HEK293 (cell line): ENCODE results near the gene LGALS12.

Experiments
- CTCF ChIP-seq: fragments of 450-650 bp; formaldehyde crosslinking; IDR thresholded peaks from 2 replicates; pipeline ENCODE4 v1.5.1; 2016; ENCODE audit warnings: missing biosample characterization, missing genetic modification characterization
- REST ChIP-seq: fragments of 450-650 bp; formaldehyde crosslinking; IDR thresholded peaks from 2 replicates; pipeline ENCODE4 v1.5.1; 2016; ENCODE audit warnings: missing biosample characterization, missing genetic modification characterization
- ZIC2 ChIP-seq: fragments of 450-650 bp; formaldehyde crosslinking; IDR thresholded peaks from 2 replicates; pipeline ENCODE4 v1.5.1; 2016; ENCODE audit warnings: missing biosample characterization, missing genetic modification characterization
- ZNF19 ChIP-seq: fragments of 450-650 bp; formaldehyde crosslinking; IDR thresholded peaks from 2 replicates; pipeline ENCODE4; 2016; ENCODE audit warnings: missing biosample characterization, missing genetic modification characterization, low read depth
- ZNF350 ChIP-seq: fragments of 450-650 bp; formaldehyde crosslinking; IDR thresholded peaks from 2 replicates; pipeline ENCODE4 v1.5.0; 2017; ENCODE audit warnings: missing biosample characterization, mild to moderate bottlenecking, missing genetic modification characterization
- ZNF423 ChIP-seq: fragments of 450-650 bp; formaldehyde crosslinking; IDR thresholded peaks from 2 replicates; pipeline ENCODE4 v1.5.1; 2016; ENCODE audit warnings: missing biosample characterization, missing genetic modification characterization
- ZNF558 ChIP-seq: fragments of 450-650 bp; formaldehyde crosslinking; IDR thresholded peaks from 2 replicates; pipeline ENCODE4 v1.5.1; 2016; ENCODE audit warnings: missing biosample characterization, missing genetic modification characterization
- ZNF571 ChIP-seq: fragments of 450-650 bp; formaldehyde crosslinking; IDR thresholded peaks from 2 replicates; pipeline ENCODE4 v1.5.0; 2017; ENCODE audit warnings: missing biosample characterization, missing genetic modification characterization

GRCh38 chr11:63564056-63564774 is 58.3 kb downstream of the LGALS12 start:
- TF ChIP-seq ZNF423, result no peak
- TF ChIP-seq REST (tag by site-specific recombination), result no peak
- TF ChIP-seq CTCF (tag by site-specific recombination), result no peak
- TF ChIP-seq ZNF350 (tag by site-specific recombination), result no peak
- no peak for TF ChIP-seq ZNF571 (tag by site-specific recombination)
- no peak for TF ChIP-seq ZNF19 (tag by site-specific recombination)
- no peak for TF ChIP-seq ZNF558 (tag by site-specific recombination)
- TF ChIP-seq ZIC2 (tag by site-specific recombination), result no peak
